Adipocyte (in vitro differentiated cells): ENCODE measurements around the gene MSI2.

Experiments used
- DNase-seq: peaks from one replicate; pipeline ENCODE4 v3.0.0-alpha.2; 2015; ENCODE audit warnings: low read depth
- H3K27me3 ChIP-seq: replicated peaks from 2 replicates; pipeline ENCODE4 v1.7.0; 2013; ENCODE audit warnings: mild to moderate bottlenecking, low read length, moderate library complexity; ENCODE audit not compliant: control insufficient read depth, insufficient read depth
- H3K36me3 ChIP-seq: 2 replicates; pipeline ENCODE4 v1.7.0; 2013; ENCODE audit warnings: low read length, mild to moderate bottlenecking, moderate library complexity; ENCODE audit not compliant: control insufficient read depth, insufficient read depth, severe bottlenecking
- H3K4me1 ChIP-seq: 2 replicates; pipeline ENCODE4 v1.7.0; 2013; ENCODE audit warnings: mild to moderate bottlenecking, low read length, moderate library complexity; ENCODE audit not compliant: control insufficient read depth, insufficient read depth
- H3K4me3 ChIP-seq: 2 replicates; pipeline ENCODE4 v1.7.0; 2013; ENCODE audit warnings: mild to moderate bottlenecking, low read length, moderate library complexity
- H3K9ac ChIP-seq: 2 replicates; pipeline ENCODE4 v1.7.0; 2013; ENCODE audit warnings: mild to moderate bottlenecking, low read length, moderate library complexity
- H3K9me3 ChIP-seq: 2 replicates; pipeline ENCODE4 v1.7.0; 2013; ENCODE audit warnings: mild to moderate bottlenecking, low read length, moderate library complexity; ENCODE audit not compliant: control insufficient read depth

Gene MSI2

DNA sequence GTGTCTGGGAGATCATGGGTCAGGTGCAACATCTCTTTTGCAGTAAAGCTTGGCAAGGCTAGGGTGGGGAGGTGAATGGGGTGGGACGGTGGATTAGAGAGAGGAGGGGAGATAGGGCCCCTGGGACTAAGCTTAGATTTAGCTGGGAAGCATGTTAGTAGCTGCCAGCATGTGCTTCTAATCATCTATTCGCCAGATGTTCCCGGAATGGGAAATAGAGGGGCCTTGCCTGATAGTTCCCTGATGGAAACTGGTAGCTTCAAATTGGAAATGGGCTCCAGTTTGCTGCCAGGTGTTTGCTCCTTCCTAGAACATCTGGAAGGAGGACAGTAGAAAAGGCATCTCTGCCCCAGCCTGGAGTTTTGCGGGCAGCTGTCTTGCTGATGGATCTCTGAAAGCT, 312.7 kb downstream of the MSI2 start:
- no peak overlapping the region for H3K9ac ChIP-seq
- H3K4me1 ChIP-seq, result no peaks in the 10 kb centered on the region
- peaks cover 14% of the 10 kb centered on the region for H3K27me3 ChIP-seq
- no peak overlapping the region for H3K4me3 ChIP-seq
- DNase-seq, result no peak
- H3K9me3 ChIP-seq, result no peaks in the 10 kb centered on the region
- H3K36me3 ChIP-seq, result no peaks in the 10 kb centered on the region

DNA sequence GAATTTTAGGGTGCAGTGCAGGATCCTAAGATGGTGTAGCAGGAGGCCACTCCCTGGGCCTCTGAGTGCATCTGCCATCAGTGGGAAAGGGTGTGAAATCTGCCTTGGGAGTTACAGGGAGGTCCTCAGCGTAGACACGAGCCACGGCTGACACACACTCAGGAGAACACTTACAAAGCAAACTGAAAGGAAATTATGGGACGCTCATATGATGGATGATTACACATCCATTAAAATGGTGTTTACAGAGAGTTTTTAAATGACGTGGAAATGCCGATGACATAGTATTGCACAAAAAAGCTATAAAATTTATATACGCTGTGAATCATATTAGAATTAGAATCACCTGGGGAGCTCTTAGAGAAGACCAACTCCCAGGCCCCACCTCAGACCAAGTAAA, 313.5 kb downstream of the MSI2 start:
- Histone ChIP-seq H3K9ac (no peak overlapping the region), H3K36me3 (no peaks in the 10 kb centered on the region), H3K9me3 (no peaks in the 10 kb centered on the region), H3K4me1 (peaks cover 3% of the 10 kb centered on the region), H3K4me3 (no peak overlapping the region), H3K27me3 (peaks cover 14% of the 10 kb centered on the region)
- no peak for DNase-seq

DNA sequence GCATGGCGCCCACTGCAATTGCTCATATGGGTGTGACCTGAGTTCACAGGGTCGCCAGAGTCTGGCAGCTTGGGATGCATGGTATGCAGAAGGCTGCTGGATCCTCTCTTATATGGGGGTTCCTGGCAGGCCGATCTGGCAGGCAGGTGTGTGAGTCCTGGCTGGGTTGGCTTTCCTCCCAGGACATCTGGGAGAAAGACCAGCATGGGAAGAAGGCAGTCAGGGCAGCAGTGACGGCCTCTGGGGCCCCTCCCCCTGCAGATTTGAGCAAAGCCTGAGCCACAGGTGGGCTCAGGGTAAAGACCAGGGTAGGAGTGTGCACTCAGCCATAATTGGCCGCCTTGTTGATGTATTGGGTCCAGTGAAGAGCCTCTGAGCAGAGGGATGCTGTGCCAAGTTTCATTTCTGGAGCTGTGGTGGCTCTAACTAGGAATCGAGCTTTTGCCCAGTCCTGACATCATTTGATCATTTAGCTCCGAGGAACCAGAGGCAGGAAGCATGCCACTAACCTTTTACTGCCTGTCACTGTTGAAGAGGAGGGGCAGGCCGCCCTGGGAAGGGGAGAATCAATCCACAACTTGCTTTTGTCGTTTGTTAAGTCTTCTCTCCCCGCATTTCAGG, 314.5 kb downstream of the MSI2 start:
- no peak for DNase-seq
- Histone ChIP-seq H3K9ac (no peak overlapping the region), H3K4me1 (peaks cover 3% of the 10 kb centered on the region), H3K4me3 (no peak overlapping the region), H3K27me3 (peaks cover 8% of the 10 kb centered on the region), H3K36me3 (no peaks in the 10 kb centered on the region), H3K9me3 (no peaks in the 10 kb centered on the region)

DNA sequence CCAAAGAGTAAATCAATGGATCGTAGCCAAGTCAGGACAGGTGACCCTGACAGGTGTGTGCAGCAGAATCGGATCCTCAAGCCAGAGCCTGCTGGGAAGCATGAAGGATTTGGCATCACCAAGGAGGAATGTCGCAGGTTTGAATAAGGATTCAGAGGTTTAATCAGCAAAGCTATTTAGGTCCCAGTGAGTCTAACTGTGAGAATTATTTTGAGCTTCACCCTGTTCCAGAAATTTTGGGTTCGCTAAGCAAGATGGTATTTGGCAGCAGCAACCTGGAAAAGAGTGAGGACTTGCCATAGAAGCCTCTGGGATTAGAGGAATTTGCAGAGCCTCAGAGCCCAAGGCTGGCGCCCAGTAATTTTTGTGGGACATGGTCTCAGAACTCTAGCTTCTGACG, 315.7 kb downstream of the MSI2 start:
- DNase-seq, result no peak
- no peak overlapping the region for H3K4me3 ChIP-seq
- no peaks in the 10 kb centered on the region for H3K9me3 ChIP-seq
- peaks cover 3% of the 10 kb centered on the region for H3K4me1 ChIP-seq
- no peak overlapping the region for H3K9ac ChIP-seq
- no peaks in the 10 kb centered on the region for H3K36me3 ChIP-seq
- peaks cover 8% of the 10 kb centered on the region for H3K27me3 ChIP-seq

DNA sequence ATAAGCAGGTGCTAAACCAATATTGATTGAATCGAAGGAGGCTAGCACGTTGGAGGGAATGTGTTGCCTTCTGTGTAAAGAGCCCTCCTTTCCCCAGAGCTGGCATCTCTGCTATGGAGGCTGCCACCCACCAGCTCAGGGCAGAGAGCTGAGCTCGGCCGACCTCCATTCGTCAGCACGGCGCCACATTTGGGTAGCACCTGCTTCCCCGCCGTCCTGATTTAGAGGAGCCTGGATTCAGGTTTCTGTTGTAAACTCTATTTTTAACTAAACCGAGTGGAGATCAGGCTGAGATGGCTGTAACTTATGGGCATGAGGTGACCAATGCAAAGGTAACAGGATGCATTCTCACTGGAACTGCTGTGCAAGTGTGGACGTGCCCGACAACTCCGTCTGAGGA, 316.3 kb downstream of the MSI2 start:
- H3K27me3 ChIP-seq, result peaks cover 8% of the 10 kb centered on the region
- DNase-seq, result no peak
- H3K9ac ChIP-seq, result no peak overlapping the region
- H3K4me3 ChIP-seq, result no peak overlapping the region
- no peaks in the 10 kb centered on the region for H3K36me3 ChIP-seq
- peaks cover 8% of the 10 kb centered on the region for H3K4me1 ChIP-seq
- H3K9me3 ChIP-seq, result no peaks in the 10 kb centered on the region

DNA sequence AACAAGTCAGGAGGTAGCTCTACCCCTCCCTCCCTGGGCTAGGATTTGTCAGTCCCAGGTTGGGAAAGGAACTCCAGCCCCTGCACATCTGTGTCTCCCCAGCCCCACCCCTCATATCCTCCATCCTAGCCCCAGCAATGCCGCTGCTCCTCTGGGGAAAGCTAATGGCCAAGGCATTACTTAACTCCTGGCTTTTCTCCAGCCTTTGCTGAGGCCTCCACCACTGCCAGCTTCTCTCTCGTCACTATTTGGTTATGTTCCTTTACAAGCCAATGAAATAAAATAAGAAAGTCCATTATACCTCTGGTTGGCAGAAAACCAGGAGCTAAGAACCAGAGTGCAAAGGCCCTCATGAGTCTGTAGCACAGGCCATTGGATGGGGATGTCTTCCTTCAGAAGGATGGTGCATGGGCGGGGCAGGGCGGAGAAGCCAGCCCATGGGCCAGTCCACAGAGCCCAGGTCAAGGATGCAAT, 317.8 kb downstream of the MSI2 start:
- no peak overlapping the region for H3K9ac ChIP-seq
- no peaks in the 10 kb centered on the region for H3K36me3 ChIP-seq
- H3K27me3 ChIP-seq, result peaks cover 8% of the 10 kb centered on the region
- H3K9me3 ChIP-seq, result no peaks in the 10 kb centered on the region
- peaks cover 20% of the 10 kb centered on the region for H3K4me1 ChIP-seq
- H3K4me3 ChIP-seq, result no peak overlapping the region
- DNase-seq, result no peak

DNA sequence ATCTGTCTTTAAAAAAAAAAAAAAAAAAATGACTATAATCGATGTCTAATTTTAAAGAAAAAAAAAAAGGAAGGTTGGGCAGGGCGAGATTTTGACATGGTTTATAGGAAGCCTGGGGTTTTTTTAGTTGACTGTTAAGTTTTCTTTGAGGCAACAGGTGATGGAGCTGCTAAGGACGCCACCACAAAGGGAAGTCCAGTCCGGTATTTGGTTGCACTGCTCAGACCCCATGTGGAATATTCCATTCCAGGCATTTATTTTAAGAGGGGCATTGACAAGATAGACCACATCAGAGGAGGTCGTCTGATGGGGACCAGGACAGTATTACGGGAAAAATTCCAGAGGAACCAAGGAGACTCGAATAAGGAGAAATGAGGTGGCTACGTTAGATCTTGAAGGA, 320.4 kb downstream of the MSI2 start:
- Histone ChIP-seq H3K4me1 (peaks cover 20% of the 10 kb centered on the region), H3K9ac (no peak overlapping the region), H3K9me3 (no peaks in the 10 kb centered on the region), H3K36me3 (no peaks in the 10 kb centered on the region), H3K27me3 (peaks cover 2% of the 10 kb centered on the region), H3K4me3 (no peak overlapping the region)
- DNase-seq, result no peak

DNA sequence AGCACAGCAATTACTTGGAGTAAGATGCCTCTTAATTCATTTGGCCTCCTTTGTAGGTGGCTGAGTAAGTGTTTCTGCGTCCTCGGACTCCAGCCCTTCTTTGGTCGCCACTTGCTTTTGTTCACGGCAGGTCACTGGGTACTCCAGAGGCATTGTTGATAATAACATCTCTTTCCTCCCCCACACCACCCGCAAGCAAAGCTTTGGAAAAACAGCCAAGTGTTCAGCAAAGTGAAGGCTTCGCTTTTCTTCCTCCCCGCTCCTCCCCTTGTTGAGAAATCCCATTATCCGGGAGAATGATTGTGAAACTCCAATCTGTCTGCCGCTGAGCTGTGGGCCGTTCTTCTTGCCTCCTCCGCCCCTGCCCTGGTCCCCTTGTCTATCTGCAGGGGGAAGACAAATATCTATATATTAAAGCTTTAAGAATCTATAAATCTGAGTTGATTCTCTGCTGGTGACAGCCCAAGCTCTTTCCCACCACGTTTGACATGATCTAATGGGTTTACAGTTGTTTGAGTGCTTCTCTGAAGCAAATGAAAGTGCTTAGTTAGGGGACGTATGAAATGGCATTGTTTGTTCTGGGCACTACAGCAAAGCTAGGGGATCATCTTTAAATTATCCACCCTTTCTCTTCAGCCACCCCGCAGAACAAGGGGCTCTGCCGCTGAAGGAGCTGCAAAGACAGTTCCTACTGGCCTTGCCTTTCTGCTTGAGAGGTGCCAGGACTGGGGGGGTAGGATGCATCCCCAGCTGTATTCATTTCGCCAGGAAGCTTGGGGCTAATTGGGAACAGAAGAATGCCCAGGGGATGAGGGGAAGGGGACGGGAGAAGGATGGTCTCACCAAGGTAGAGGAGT, 321.7 kb downstream of the MSI2 start:
- Histone ChIP-seq H3K4me3 (peak overlapping the region; percentile 74), H3K9me3 (no peaks in the 10 kb centered on the region), H3K36me3 (no peaks in the 10 kb centered on the region), H3K9ac (peak overlapping the region; percentile 20), H3K27me3 (peaks cover 2% of the 10 kb centered on the region), H3K4me1 (peaks cover 20% of the 10 kb centered on the region)
- DNase-seq, result peak; percentile 76

DNA sequence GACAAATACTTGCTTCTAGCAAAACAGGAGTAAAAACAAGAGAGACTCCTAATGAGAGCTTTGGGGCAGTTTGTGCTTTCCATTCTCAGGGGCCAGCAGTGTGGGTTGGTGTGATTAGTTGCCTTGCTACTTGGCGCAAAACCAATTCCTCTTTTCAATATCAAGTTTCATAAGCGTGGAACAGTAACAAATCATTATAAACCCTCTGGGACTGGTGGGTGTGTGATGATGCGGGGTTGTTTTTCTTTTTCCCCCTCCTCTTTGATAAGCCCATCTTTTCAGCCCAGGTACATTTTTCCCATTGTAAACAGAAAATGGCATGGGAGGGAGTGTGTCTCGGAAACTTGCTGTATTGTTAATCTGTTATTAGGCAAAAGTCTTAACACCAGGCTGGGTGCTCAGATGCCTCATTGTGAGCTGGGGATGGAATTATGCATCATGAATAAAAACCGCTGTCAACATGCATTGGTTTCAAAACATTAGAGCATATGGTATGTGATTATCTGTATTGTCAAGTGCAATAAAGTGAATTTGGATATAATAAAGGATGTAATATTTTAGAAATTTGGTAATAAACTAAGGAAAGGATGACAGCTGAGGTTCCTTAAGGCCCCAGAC, 322.4 kb downstream of the MSI2 start:
- Histone ChIP-seq H3K4me3 (peak overlapping the region; percentile 74), H3K9ac (peak overlapping the region; percentile 20), H3K4me1 (peaks cover 20% of the 10 kb centered on the region), H3K9me3 (no peaks in the 10 kb centered on the region), H3K27me3 (peaks cover 10% of the 10 kb centered on the region), H3K36me3 (no peaks in the 10 kb centered on the region)
- DNase-seq, result peak; percentile 16

DNA sequence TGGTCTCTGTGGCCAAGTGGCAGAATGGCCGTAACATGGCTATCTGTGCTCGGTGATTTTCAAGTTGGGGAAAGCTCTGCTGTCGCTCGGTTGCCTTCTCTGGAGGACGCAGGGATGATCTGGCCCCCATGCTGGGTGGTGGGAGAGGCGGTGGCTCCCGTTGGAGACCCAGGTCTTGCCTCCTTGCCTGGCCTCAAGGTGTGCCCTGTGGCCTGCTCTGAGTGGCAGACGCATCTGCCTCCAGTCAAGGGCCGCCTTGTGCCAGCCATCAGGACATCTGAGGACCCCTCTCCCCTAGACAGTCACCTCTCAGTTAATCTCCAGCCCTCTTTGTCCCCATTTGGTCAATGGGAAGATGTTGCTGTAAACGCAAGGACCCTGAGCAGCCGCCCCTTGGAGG, 322.9 kb downstream of the MSI2 start:
- Histone ChIP-seq H3K4me1 (peaks cover 19% of the 10 kb centered on the region), H3K27me3 (peaks cover 15% of the 10 kb centered on the region), H3K9ac (no peak overlapping the region), H3K4me3 (no peak overlapping the region), H3K36me3 (no peaks in the 10 kb centered on the region), H3K9me3 (no peaks in the 10 kb centered on the region)
- DNase-seq, result no peak

DNA sequence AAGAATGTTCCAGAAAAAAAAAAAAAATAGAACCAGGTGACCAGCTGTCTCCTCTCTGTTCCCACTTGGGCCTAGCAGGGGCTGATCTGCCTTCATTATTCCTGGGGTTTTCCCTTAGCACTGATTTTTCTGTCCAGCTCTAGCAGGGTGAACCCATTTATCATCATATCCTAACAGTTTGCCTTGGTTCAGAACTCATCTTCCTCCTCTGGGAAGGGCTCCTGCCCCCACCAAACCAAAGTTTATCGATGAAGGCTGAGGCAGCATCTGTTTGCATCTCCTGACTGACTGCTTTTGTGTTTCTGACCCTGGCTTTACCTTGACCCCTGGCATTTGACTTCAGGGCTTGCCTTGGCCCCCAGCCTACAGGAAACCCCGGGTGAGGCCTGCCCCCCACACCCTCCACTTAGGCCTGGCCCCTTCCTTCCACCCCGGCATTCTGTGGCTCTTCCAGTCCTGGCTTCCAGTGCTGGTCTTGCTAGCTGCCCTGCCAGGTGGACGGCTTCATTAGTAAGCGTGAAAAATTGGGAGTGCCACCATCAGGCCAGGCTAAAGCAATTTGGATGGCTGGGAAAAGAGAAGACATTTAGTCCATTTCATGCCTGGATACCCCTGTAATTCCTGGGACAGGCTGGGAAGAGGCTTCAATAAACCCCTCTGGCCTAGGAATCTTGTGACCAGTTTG, 323.9 kb downstream of the MSI2 start:
- Histone ChIP-seq H3K9ac (no peak overlapping the region), H3K4me3 (no peak overlapping the region), H3K27me3 (peaks cover 24% of the 10 kb centered on the region), H3K4me1 (peaks cover 16% of the 10 kb centered on the region), H3K9me3 (no peaks in the 10 kb centered on the region), H3K36me3 (no peaks in the 10 kb centered on the region)
- DNase-seq, result no peak
